Measurements from ENCODE around the gene CRNKL1. TPM values are rescaled to one million over a fixed set of nuclear protein-coding genes. Genes with fewer than 3 reads are reported as not detected.
A peak's percentile ranks its signal among the peaks of the same experiment; 100 is the strongest.

Gene CRNKL1
- total RNA-seq, 1 donor from 2014 or later: 31.5 TPM

GRCh38 chr20:20018366-20018765 lies 33.9 kb downstream of the CRNKL1 start:
- H3K36me3 Mint-ChIP-seq (ENCODE audit: insufficient read depth): no peaks in the 10 kb centered on the region
- no peak for TF ChIP-seq CTCF (IDR thresholded peaks at IDR 0.05; ENCODE audit: unreplicated experiment)
- no peaks in the 10 kb centered on the region for H3K9me3 Mint-ChIP-seq (ENCODE audit: low read depth)
- peak overlapping the region; percentile 86 for H3K4me3 Mint-ChIP-seq (ENCODE audit: low read depth)
- peaks cover 36% of the 10 kb centered on the region for H3K4me1 Mint-ChIP-seq (ENCODE audit: low read depth)
- H3K27ac Mint-ChIP-seq: peak overlapping the region; percentile 9
- no peak for DNase-seq (ENCODE audit: low spot score, unreplicated experiment)
- H3K27me3 Mint-ChIP-seq: no peaks in the 10 kb centered on the region

GRCh38 chr20:20017844-20018185 lies 34.5 kb downstream of the CRNKL1 start:
- Mint-ChIP-seq H3K27ac (peak overlapping the region; percentile 73), H3K36me3 (ENCODE audit: insufficient read depth) (no peaks in the 10 kb centered on the region), H3K9me3 (ENCODE audit: low read depth) (no peaks in the 10 kb centered on the region), H3K4me1 (ENCODE audit: low read depth) (peaks cover 37% of the 10 kb centered on the region), H3K4me3 (ENCODE audit: low read depth) (peak overlapping the region; percentile 86), H3K27me3 (no peaks in the 10 kb centered on the region)
- no peak for DNase-seq (ENCODE audit: low spot score, unreplicated experiment)
- TF ChIP-seq CTCF (IDR thresholded peaks at IDR 0.05; ENCODE audit: unreplicated experiment): no peak

GRCh38 chr20:20017001-20017843 lies 35.0 kb downstream of the CRNKL1 start, which contains the start of gene NAA20:
Gene NAA20, plus strand, starts transcription at chr20:20017362. Its CDS starts 35 bp downstream, at chr20:20017397.
- peak; percentile 70 for TF ChIP-seq CTCF (IDR thresholded peaks at IDR 0.05; ENCODE audit: unreplicated experiment)
- H3K27me3 Mint-ChIP-seq: no peaks in the 10 kb centered on the region
- H3K4me1 Mint-ChIP-seq (ENCODE audit: low read depth): peaks cover 41% of the 10 kb centered on the region
- peak; percentile 83 for DNase-seq (ENCODE audit: low spot score, unreplicated experiment)
- peak within 1 kb of the TSS; percentile 96 for H3K27ac Mint-ChIP-seq
- no peaks in the 10 kb centered on the region for H3K9me3 Mint-ChIP-seq (ENCODE audit: low read depth)
- no peaks in the 10 kb centered on the region for H3K36me3 Mint-ChIP-seq (ENCODE audit: insufficient read depth)
- peak within 1 kb of the TSS; percentile 86 for H3K4me3 Mint-ChIP-seq (ENCODE audit: low read depth)

- Mint-ChIP-seq H3K27me3 (no peaks in the 10 kb centered on the region), H3K4me3 (ENCODE audit: low read depth) (no peak overlapping the region), H3K27ac (peak overlapping the region; percentile 34), H3K9me3 (ENCODE audit: low read depth) (no peaks in the 10 kb centered on the region), H3K36me3 (ENCODE audit: insufficient read depth) (no peaks in the 10 kb centered on the region), H3K4me1 (ENCODE audit: low read depth) (peaks cover 50% of the 10 kb centered on the region)
- no peak for DNase-seq (ENCODE audit: low spot score, unreplicated experiment)
- TF ChIP-seq CTCF (IDR thresholded peaks at IDR 0.05; ENCODE audit: unreplicated experiment): no peak
These were observed 37.6 kb downstream of the CRNKL1 start for GRCh38 chr20:20014659-20015058.

- Mint-ChIP-seq H3K36me3 (ENCODE audit: insufficient read depth) (no peaks in the 10 kb centered on the region), H3K27ac (no peak overlapping the region), H3K27me3 (no peaks in the 10 kb centered on the region), H3K9me3 (ENCODE audit: low read depth) (no peaks in the 10 kb centered on the region), H3K4me3 (ENCODE audit: low read depth) (no peak overlapping the region), H3K4me1 (ENCODE audit: low read depth) (peaks cover 34% of the 10 kb centered on the region)
- no peak for TF ChIP-seq CTCF (IDR thresholded peaks at IDR 0.05; ENCODE audit: unreplicated experiment)
- DNase-seq (ENCODE audit: low spot score, unreplicated experiment): no peak
These were observed 39.7 kb downstream of the CRNKL1 start for GRCh38 chr20:20012541-20012940.
